Measurements from ENCODE around the gene ITPA.

ITPA gene

DNA sequence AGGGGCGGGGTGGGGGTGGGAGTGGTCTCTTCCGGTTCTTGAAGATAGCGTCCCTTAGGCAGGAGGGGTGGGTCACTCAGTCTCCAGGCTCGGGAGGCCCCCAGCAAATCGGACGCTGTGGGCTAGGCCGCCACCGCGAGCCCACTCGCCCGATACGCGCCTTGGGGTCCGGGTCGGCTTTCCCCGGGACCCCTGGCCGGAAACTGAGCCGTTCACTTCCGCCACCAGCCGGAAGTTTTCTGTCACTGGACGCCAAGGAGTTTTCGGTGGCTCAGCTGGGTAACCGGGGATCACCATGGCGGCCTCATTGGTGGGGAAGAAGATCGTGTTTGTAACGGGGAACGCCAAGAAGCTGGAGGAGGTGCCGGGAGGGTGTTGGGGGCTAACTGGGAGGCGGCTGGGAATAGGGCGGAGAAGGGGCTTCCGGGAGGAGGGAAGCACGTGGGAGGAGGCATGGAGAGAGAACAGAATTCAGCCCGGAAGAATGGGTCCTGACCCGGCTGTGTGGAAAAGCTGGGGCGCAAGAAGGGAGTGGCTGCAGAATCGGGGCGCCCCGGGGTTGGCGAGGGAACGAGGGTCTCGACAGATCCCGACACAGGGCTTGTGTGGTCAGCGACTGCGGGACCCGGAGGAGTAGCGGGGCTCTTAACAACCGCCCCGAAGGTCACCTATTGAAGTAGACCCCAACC lies at the start of gene ITPA:
TSS of gene ITPA (plus strand) at position 242 of the 689 bp plus-strand sequence. CDS start at position 296, 54 bp downstream.
- peak; percentile 34 to 45 for DNase-seq (ENCODE audit: low read depth in 2 of 2)

DNA sequence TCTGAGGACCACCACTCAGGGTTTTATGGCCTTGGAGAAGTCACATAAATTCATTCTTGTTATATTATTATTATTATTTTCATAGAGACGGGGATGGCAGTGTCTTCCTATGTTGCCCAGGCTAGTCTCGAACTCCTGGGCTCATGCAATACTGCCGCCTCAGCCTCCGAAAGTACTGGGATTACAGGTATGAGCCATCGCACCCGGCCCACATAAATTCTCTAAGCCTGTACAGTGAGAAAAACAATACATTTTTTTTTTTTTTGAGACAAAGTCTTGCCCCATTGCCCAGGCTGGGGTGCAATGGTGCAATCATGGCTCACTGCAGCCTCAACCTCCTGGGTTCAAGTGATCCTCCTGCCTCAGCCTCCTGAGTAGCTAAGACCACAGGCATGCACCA lies 48.9 kb upstream of the ITPA start:
- DNase-seq (ENCODE audit: low read depth in 2 of 2) = no peak

DNA sequence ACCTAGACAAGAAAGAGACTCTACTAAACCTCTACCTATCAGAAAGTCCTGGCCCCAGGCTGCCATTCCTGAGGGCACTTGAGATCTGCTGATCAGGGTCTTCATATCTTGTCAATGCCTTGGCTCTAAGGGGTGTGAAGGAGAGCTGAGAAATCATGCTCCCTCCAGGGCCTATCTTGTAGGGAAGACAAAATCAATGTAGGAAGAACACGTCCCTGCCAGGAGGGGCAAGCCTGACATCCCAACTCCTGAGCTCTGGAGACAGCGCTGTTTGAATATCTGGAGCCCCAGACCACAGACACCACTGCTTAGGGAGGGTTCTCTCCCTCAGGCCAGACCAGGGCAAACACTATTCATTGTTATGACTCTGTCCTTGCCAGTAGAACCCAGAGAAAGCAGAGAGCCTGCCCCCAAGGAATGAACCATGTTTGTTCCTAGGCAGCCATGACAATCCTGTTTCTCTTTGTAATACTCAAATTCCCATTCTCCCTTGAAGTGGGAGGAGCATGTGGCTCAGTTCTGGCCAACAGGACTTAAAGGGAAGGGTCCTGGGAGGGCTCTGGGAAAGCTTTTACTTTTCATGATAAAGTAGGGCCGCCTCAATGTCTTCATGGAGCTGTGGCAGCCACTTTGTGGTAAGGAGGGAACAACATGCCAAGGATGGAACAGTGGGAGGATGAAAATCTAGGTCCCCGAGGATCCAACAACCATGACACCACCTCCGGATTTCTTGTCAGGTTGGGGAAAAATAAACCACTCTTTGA lies 47.8 kb upstream of the ITPA start:
- DNase-seq (ENCODE audit: low read depth in 2 of 2) = no peak

DNA sequence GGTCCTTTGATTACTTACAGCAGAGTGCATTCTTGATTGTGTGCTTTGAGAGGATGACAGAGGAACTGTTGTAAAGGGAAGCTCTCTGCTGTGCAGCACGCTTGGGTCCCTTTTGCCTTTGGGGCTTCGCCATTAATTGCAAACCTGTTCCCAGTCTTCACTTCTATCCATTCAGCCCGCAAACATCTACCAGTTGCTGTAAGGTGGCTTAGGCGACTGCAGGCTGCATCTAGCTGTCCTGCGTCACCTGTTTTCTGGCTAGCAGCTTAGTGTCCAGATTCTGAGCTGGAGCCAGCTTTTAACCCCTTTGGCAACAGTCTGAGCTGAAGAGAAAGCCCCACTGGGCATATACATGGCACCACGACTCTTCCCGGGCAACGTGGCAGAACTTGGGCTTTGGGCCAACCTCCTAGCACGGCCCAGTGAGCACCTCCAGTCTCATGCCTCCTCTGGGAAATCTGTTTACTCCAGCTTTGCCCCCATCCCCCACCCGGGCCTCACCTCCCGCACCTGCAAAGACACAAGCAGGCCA lies 47.2 kb upstream of the ITPA start:
- no peak for DNase-seq (ENCODE audit: low read depth in 2 of 2)

DNA sequence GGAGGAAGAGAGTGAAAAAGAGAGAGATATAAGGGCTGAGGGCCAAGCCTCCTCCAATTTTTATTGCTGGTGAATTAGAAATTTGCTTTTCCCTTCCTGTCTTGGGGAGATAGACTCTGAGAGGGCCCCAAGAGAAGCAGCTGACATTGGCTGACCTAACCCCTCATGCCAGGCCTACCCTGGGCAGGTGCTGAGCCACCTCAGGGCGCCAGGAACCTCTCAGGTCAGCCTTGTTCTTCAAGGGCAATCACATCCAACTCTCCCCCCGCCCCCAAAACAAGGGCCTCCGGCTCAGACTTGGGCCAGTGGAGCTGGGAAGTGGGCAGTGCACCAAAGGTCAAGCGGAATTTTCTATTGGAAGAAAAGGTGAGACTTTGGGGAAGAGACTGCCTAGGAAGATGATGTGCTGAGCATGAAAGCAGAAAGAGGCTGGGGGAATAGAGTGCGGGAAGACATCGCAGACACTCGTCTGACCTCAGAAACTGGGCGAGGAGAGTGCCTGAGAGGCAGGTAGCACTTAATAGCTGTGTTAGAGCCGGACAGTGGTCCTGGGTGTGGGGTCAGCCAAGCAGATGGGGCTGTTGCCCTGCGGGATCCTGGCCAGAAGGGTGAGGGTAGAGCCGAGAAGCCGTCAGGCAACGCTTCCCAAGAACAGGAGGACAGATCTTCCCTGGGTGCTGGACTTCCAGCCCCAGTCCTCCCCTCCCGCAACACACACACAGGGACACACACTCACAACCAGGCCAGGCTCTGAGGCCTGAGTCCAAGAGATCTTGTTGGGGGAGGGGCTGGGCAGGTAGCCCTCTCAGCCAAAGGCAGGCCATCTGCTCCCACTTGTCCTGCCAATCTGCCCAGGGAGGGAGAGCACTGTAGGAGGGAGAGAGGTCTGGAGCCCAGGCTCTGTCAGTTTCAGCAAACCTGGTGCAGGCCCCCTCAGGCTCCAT lies 45.9 kb upstream of the ITPA start:
- no peak for DNase-seq (ENCODE audit: low read depth in 2 of 2)

DNA sequence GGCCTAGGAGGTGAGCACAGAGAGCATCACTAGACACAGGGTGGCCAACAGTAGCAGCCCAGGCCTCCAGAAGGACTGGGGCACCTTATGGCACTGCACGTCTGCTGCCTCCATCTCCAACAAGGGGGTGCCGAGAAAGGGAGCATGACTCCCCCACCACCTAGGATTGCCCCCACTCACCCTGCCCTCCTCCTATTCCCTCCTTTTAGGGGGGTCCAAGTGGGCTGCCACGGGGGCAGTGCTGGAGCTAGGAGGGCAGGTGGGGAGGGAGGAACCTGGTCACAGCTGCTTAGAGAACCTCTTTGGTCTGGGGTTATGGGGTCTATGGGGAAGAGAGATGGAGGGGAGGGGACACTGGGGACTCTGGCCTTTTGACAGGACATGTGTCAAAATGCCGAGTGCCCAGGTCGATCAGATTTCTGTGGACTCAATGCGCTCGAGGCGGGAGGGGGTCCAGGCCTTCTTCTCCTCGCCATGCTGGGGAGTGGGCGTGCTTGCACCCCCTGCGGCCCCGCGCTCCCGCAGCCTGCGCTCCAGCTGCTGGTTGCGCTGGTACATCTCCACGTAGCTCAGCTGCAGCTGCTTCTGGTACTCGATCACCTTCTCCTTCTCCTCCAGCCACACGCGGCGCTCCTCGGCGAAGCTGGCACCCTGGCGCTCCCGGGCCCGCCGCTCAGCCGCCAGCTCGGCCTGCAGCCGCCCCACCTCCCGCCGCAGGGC lies 45.1 kb upstream of the ITPA start:
- DNase-seq (ENCODE audit: low read depth in 2 of 2) = no peak

DNA sequence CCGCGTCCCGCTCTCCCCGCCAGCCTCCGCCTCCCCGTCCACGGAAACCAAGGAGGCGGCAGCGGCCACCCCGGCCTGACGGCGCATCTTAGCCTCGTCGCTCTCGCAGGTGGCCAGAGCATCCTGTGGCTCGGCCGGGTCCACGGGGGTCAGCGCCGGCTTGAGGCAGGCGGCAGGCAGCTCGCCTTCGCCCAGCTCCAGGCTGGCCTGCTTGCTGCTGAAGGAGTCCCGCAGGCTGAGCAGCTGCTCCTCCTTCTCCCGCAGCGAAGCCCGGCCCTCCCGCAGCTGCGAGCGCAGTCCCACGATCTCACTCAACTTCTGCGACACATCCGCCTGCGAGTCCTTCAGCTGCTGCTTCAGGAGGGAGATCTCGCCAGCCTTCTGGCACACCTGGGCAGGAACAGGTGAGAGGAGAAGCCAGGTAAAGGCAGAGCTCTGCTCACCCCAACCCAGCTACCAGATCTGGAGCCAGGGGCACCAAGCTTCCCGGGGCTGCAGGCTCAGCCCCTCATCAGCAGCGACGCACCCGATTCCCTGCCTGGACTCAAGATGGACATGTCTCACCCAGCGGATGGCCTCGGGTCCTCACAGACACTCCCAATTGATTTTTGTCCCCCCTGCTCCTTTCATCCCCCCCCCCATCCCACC lies 44.4 kb upstream of the ITPA start:
- DNase-seq (ENCODE audit: low read depth in 2 of 2) = no peak

DNA sequence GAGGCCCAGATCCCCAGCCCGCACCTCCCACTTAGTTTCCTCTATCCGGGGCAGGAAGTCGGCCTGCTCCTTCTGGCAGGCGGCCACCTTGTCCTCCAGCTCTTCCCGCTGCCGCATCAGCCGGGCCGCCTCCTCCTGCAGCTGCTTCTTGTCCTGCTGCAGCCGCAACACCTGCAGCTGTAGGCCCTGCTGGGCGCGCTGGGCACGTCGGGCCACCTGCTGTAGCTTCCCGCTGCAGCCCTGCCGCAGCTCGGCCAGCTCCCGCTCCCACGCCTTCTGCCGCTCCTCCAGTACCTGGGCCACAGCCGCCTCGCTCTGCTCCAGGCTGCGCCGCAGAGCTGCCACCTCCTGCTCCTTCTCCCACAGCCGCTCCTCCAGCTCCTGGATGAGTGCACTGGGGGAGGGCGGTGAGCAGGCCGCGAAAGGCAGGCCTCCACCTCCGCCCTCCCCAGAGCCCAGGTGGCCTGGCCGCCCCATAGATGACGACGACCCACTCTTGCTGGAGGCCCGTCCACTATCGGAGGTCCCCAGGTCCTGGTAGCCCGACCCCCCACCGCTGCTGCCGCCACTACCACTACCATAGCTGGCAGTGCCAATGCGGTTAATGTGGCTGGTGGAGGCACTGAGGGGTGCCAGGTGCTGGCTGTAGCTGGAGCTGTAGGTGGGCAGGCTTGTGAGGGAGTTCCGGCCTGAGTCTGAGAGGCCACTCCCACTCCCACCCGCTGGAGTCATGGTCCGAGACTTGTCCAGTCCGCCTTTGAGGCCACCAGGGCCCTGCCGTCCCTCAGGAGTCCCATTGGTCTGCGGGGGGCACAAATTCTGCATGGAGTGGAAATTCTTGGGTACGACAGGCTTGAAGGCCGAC lies 43.6 kb upstream of the ITPA start:
- no peak for DNase-seq (ENCODE audit: low read depth in 2 of 2)

DNA sequence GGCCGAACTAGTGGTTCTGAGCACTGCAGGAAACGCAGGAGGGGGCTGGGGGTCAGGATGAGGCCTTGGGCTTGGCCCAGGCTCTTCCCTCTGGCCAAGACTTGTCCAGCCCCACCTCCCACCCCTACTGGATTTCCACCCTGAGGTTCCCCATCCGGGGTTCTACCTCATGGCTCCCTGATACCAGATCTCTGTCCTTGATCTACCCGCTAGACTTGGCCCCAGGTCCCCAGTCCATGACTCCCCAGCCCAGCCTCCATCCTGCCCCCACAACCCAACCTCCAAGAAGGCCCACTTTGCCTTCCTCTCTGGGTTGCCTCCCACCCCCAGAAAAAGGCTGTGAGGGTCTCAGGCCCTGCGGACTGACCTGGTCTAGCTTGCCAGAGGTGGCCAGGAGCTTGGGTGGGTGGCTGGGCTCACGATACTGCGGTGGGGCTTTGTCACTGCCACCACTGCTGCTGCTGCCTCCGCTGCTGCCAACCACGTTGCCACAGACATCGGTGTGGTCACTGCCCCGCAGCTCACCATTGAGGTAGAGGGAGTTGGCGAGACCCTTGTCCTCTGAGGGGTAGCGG lies 42.9 kb upstream of the ITPA start:
- no peak for DNase-seq (ENCODE audit: low read depth in 2 of 2)

DNA sequence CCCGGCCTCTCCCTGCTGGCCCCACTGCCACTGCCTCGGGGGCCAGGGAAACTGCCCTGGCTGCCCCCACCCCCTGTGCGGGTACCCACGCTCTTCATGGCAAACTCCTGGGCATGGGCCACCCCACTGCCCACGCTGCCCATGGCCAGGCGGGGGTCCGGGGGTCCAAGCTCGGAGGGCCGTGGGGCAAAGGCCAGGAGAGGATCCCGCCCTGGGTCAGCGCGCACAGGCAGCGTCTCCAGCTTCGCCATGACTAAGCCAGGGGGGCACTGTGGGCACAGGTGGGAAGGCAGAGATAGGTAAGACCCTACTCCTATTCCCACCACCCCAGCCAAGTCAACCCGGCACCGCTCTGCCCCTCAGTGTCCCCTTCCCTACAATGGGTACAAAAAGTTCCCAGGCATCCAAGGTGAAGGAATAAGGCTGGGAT lies 42.4 kb upstream of the ITPA start:
- no peak for DNase-seq (ENCODE audit: low read depth in 2 of 2)

DNA sequence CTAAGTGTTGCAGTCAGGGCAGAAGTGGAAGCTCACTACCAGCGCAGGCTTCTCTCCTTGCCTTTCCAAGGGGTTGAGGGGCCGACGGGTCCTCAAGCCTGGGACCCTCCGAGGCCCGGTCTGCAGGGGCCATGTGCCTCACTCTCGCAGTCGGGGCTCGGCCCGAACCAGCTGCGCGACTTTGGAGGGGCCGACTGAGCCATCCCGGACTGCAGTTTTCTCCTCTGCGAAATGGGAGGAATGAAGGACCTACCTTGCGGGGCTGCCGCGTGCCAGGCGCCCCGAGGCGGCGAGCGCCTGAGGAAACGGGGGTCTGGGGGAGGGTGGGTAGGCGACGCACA lies 41.6 kb upstream of the ITPA start:
- no peak for DNase-seq (ENCODE audit: low read depth in 2 of 2)

DNA sequence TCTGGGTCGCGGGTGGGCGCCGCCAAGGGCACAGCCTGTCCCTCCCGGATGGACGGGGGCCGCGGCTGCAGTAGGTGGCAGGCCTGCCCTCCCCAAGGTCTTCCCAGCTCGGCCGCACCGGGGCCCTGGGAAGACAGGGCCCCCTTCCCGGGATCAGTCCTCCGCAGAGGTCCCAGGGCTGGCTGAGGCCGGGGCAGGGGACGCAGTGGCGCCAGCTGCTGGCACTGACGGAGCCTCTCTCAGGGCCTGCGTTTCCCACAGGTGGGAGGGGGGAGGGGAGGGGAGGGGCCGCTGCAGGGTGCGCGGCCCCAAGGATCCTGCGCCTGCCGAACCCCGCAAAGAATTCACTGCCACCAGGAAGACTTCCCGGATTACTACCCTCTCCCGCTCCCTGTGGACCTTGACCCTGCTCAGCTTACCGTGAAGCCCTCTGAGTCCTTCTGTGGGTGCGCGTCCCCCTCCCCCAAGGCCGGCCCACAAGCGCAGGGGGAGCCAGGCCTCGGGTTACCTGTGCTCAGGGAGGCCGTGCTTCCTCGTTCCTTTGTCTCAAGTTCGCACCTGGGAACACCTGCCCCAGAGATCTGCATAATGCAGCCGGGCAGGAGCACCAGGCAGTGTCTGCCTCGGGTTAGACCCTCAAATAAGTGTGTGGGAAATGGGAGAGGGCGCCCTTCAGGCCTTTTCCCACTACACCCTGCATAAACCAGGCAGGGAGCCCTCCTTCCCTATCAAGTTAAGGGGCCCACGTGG lies 41.0 kb upstream of the ITPA start:
- DNase-seq (ENCODE audit: low read depth in 2 of 2) = no peak

DNA sequence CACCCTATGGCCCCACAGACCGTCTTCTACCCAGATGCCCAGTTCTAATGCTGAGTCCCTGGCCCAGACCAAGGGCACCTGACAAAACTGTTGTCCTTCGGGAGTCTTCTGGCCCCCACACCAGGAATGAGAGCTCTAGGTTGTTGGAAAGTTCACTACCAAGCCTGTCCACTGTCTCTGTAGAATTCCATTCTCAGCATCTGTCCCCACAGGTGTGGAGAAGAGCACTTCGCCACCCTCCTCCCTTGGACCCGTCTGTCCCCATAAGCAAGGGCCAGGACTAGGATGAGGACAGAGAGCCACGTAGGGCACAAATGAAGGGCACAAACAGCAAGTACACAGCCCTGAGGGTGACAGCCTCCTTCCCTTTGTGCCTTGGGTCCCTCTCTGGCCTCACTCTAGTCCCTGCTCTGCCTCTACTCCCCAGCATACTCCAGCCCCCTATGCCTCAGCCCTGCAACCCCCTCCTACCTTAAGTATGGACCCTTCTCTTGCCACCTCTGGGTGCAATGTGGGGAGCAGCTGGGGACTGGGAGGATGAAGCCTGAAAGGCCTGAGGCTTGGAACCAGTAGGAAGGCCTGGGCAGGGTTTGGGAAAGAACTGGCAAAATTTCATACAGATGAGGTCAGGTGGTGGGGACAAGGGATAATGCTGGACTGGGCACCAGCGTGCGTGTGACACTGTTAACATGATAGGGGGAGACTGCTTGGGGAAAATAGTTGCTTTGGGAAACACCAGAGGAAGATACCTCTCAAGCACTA lies 40.3 kb upstream of the ITPA start:
- no peak for DNase-seq (ENCODE audit: low read depth in 2 of 2)

DNA sequence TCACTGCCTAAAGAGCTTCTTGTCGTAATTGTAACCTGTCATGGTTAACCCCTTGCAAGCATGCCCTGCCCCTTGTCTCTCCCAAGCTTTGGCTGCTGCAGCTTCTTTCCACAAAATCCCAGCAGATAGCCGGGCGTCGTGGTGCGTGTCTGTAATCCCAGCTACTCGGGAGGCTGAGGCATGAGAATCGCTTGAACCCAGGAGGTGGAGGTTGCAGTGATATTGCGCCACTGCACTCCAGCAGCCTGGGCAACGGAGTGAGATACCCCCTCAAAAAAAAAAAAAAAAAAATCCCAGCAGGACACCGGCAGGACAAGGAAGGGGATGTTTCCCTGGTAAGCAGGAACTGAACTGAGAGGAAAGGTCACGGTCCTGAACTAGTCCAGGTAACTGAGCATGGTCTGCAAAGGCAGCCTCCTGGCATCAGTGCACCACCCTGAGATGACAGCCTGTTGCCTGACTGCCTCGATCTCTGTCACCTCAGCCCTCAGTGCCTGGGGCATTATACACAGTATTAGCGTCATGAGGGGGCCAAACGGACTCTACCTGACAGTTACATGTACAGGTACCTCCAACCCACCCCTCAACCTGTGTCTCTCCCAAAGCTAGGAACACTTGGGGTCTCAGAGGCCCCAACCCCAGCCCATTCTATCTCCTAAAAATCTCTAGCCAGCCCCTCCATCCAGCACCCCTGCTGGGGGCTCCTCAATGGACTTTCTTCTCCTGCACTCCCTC lies 37.7 kb upstream of the ITPA start:
- DNase-seq (ENCODE audit: low read depth in 2 of 2) = no peak

DNA sequence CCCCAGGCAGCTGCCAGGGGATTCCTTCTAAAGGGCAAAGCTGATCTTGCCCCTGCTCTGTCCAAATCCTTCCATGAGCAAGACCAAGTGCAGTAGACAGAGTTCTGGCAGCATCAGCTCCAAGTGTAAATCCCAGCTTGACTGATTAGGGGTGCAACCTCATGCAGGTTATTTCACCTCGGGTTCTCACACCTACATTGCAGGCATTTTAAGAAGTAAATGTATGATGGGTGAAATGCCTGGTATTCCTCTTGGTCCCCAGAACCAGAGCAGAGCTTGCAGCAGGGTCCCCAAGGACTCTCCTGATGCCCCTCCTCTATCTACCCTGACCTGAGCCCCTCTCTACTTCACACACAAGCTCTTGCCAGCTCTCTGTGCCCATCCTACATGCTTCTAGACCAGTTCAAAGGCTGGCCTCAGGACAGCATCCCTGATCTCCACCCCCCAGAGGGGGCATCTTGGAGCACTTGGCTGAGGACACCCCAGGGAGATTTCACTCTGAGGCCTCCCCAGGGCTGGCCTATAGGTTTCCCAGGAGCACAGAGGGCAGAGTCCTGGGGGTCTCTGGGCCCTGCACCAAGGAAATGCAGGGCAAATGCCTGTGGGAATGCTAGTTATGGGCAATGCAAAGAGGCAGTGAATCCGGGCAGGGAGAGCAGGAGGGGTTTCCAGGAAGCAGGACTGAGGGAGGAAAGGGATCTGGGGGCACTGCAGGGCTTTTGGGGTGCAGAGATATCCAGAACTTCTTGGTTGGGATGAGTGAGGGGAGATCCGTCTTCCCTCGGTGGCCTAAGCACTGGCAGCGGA lies 37.0 kb upstream of the ITPA start:
- no peak for DNase-seq (ENCODE audit: low read depth in 2 of 2)

DNA sequence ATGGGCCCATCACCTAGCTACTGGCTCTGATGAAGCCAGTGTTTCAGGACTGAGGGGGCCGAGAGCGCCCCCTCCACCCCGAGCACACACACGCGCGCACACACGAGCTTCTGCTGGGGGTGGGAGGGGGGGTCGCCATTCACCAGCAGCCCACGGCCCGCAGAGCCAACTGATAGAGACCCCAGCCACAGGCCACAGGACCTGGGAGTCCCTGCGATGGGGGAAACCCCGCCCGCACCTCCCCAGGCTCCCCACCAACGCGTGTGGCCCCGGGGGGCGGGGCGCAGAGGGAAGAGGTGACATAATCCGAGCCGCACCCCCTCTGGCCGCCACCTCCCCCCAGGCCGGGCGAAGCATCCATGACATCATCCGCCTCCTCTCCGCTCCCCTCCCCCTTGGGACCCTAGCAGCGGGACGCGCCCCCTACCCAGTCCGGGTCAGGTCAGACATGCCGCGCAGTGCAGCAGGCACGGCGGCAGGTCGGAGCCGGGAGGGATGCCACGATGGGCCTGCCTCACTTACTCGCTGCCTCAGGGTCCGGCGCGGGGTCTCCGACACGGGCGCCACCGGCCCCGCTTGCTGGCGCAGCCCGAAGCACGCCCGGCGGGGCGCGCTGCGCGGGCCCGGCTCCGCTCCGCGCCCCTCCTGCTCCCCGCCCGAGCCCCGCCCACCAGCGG lies 36.2 kb upstream of the ITPA start, which contains the start of gene LZTS3:
TSS of gene LZTS3 (minus strand) at position 617 of the 677 bp plus-strand sequence. CDS start 6,386 bp downstream, outside the sequence.
- peak; percentile 74 to 79 for DNase-seq (ENCODE audit: low read depth in 2 of 2)

All from stimulated activated CD4-positive, alpha-beta T cell treated with anti-CD3 and anti-CD28 coated beads, Interleukin-1b, Interleukin-23, amount 100 ng/mL, for 4 hours (primary cell).